Kidney epithelial cell (primary cell): Measurements from ENCODE around the gene SIK3. TPM values are rescaled to one million over a fixed set of nuclear protein-coding genes. Genes with fewer than 3 reads are reported as not detected.

Experiments
- DNase-seq: peaks from one replicate; pipeline ENCODE4 v3.0.0-alpha.2; 2010; ENCODE audit warnings: low read depth
- H3K27me3 ChIP-seq: 2 replicates; pipeline ENCODE4 v1.6.0; 2011; ENCODE audit warnings: low read length; ENCODE audit not compliant: control insufficient read depth, insufficient read depth
- H3K36me3 ChIP-seq: 2 replicates; pipeline ENCODE4 v1.5.1; 2011; ENCODE audit warnings: low read length; ENCODE audit not compliant: control insufficient read depth, insufficient read depth
- H3K4me3 ChIP-seq: 2 replicates; pipeline ENCODE4 v1.5.1; 2011; ENCODE audit warnings: low read depth, mild to moderate bottlenecking, control low read depth, low read length
- CTCF ChIP-seq: IDR thresholded peaks from 2 replicates; pipeline ENCODE4 v1.5.1; 2011; ENCODE audit warnings: mild to moderate bottlenecking, moderate library complexity, low read length, control low read depth, inconsistent platforms; ENCODE audit not compliant: insufficient read depth, poor library complexity, severe bottlenecking
- total RNA-seq: library from RNA; depleted of rRNA; stranded (reverse); fragments of >200 nt; gene quantifications from 2 replicates; pipeline ENCODE4 v1.2.3, GENCODE V29; 2015

The SIK3 gene
- total RNA-seq, 1 donor from 2014 or later = 12.9 TPM

GRCh38 chr11:116994195-116994594 is 104.0 kb downstream of the SIK3 start:
- H3K4me3 ChIP-seq = no peak overlapping the region
- DNase-seq = no peak
- no peaks in the 10 kb centered on the region for H3K36me3 ChIP-seq

DNA sequence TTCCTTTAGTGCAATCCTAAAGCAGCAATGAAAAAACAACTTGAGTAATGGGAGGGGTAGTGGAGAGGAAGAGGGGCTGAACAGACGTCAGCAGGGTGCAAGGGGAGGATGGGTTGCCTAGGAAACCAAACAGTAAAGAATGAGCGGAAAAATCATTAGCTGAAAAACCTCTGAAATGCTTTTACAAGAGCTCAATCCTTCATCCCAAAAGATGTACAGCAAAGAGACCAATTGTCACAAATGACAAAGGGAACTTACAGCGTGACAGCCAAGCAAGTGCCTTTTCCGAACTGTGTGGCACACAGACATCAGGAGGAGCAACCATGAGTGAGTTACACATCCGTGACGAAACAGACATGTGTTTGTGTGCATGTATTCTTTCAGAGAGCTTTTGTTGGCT is 104.6 kb downstream of the SIK3 start:
- no peaks in the 10 kb centered on the region for H3K27me3 ChIP-seq
- no peak for TF ChIP-seq CTCF
- no peaks in the 10 kb centered on the region for H3K36me3 ChIP-seq
- no peak for DNase-seq
- H3K4me3 ChIP-seq = no peak overlapping the region

More at GRCh38 chr11:116994195-116994594, 104.0 kb downstream of the SIK3 start:
- H3K27me3 ChIP-seq = no peaks in the 10 kb centered on the region
- no peak for TF ChIP-seq CTCF

DNA sequence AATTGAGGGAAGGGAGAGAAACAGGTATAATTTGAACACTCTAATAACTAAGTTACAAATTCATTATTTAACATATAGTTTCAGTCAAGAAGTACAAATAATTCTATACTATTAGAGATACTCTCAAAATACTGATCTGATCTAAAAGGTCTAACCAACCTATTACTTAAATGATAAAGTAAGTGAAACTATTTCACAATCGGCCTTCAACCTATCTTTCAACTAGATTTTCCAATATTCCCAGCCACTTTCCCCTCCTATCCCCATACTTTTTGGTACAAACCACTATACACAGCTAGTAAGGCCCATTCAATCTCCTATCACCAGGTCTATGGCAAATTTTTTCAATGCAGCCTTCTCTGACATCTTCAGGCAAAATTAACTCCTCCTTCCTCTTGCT is 106.7 kb downstream of the SIK3 start:
- no peaks in the 10 kb centered on the region for H3K36me3 ChIP-seq
- no peak for TF ChIP-seq CTCF
- H3K4me3 ChIP-seq = no peak overlapping the region
- no peaks in the 10 kb centered on the region for H3K27me3 ChIP-seq
- DNase-seq = no peak

DNA sequence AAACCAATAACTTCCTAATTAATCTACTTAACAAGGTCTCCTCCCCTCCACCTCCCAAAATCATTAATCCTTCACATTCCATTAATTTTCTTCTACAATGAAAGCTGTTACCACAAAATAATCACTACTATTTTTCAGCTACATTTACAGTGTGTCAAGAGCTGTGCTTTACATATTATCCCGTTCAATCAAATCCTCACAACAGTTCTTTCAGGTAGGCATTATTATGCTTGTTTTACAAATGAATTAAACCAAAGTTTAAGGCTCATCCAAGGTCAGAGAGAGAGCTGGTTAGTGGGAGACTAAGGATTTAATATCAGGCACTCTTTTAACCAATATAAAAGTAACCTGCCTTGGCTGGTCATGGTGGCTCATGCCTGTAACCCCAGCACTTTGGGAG is 107.4 kb downstream of the SIK3 start:
- no peaks in the 10 kb centered on the region for H3K36me3 ChIP-seq
- TF ChIP-seq CTCF = no peak
- H3K4me3 ChIP-seq = no peak overlapping the region
- no peaks in the 10 kb centered on the region for H3K27me3 ChIP-seq
- DNase-seq = no peak

GRCh38 chr11:116990061-116990473 is 108.2 kb downstream of the SIK3 start:
- no peaks in the 10 kb centered on the region for H3K36me3 ChIP-seq
- DNase-seq = no peak
- H3K27me3 ChIP-seq = no peaks in the 10 kb centered on the region
- TF ChIP-seq CTCF = no peak
- H3K4me3 ChIP-seq = no peak overlapping the region

GRCh38 chr11:116989184-116989583 is 109.0 kb downstream of the SIK3 start:
- Histone ChIP-seq H3K4me3 (no peak overlapping the region), H3K36me3 (no peaks in the 10 kb centered on the region), H3K27me3 (no peaks in the 10 kb centered on the region)
- no peak for DNase-seq
- no peak for TF ChIP-seq CTCF
